Central memory CD8-positive, alpha-beta T cell (primary cell): Measurements from ENCODE around the gene PRSS2.
A peak's percentile ranks its signal among the peaks of the same experiment; 100 is the strongest.
"Not testable (repeated sequence)": the region's sequence is repeated elsewhere in the genome, so short reads cannot be mapped to it uniquely, and the experiment has no call there.

Experiments
- ATAC-seq: fragments of 150-1000 bp; cut with Tn5 transposase; replicated peaks from 2 replicates; pipeline ENCODE4 v1.10.0; 2022; ENCODE audit warnings: mild to moderate bottlenecking, moderate FRiP score, moderate number of reproducible peaks; ENCODE audit not compliant: poor library complexity, severe bottlenecking; ENCODE audit errors: extremely low read depth
- DNase-seq, 2 donors: peaks; one replicate each; pipeline ENCODE4 v3.0.0; 2021; ENCODE audit warnings: low spot score in 2 of 2
- H3K27ac Mint-ChIP-seq: one replicate; pipeline ENCODE4 v1.8.0; 2022; ENCODE audit warnings: low read depth, mild to moderate bottlenecking, moderate library complexity, mixed read lengths
- H3K27me3 Mint-ChIP-seq: one replicate; pipeline ENCODE4 v1.8.0; 2022; ENCODE audit warnings: mixed read lengths
- H3K36me3 Mint-ChIP-seq: one replicate; pipeline ENCODE4 v1.8.0; 2022; ENCODE audit warnings: mild to moderate bottlenecking, moderate library complexity, mixed read lengths; ENCODE audit not compliant: insufficient read depth
- H3K4me1 Mint-ChIP-seq: one replicate; pipeline ENCODE4 v1.8.0; 2022; ENCODE audit warnings: mixed read lengths
- H3K4me3 Mint-ChIP-seq: one replicate; pipeline ENCODE4 v1.8.0; 2022; ENCODE audit warnings: mild to moderate bottlenecking, moderate library complexity, mixed read lengths
- H3K9me3 Mint-ChIP-seq: one replicate; pipeline ENCODE4 v1.8.0; 2022; ENCODE audit warnings: mixed read lengths

PRSS2 gene

GRCh38 chr7:142767861-142768260, 2.9 kb upstream of the PRSS2 start:
- ATAC-seq (no peak), DNase-seq (no peak)
- H3K36me3 Mint-ChIP-seq = peaks cover 5% of the 10 kb centered on the region
- no peak overlapping the region for H3K27ac Mint-ChIP-seq
- H3K4me1 Mint-ChIP-seq = peaks cover 10% of the 10 kb centered on the region
- H3K9me3 Mint-ChIP-seq = no peaks in the 10 kb centered on the region
- H3K4me3 Mint-ChIP-seq = no peak overlapping the region
- no peaks in the 10 kb centered on the region for H3K27me3 Mint-ChIP-seq

- not testable (repeated sequence) for H3K27ac Mint-ChIP-seq, H3K9me3 Mint-ChIP-seq, DNase-seq, H3K36me3 Mint-ChIP-seq, ATAC-seq, H3K4me3 Mint-ChIP-seq, H3K27me3 Mint-ChIP-seq
- peaks cover 13% of the 10 kb centered on the region for H3K4me1 Mint-ChIP-seq
Measured at GRCh38 chr7:142768885-142769284, 1.9 kb upstream of the PRSS2 start.

GRCh38 chr7:142771353-142771723, 568 bp downstream of the PRSS2 start:
- H3K4me3 Mint-ChIP-seq = no peak overlapping the region
- peak; percentile 19 for ATAC-seq
- H3K27me3 Mint-ChIP-seq = no peaks in the 10 kb centered on the region
- H3K36me3 Mint-ChIP-seq = peaks cover 8% of the 10 kb centered on the region
- no peak overlapping the region for H3K27ac Mint-ChIP-seq
- peaks cover 13% of the 10 kb centered on the region for H3K4me1 Mint-ChIP-seq
- DNase-seq = no peak
- H3K9me3 Mint-ChIP-seq = no peaks in the 10 kb centered on the region

GRCh38 chr7:142772051-142772450, 1.3 kb downstream of the PRSS2 start:
- Mint-ChIP-seq H3K4me3 (no peak overlapping the region), H3K4me1 (peaks cover 13% of the 10 kb centered on the region), H3K27me3 (no peaks in the 10 kb centered on the region), H3K9me3 (no peaks in the 10 kb centered on the region), H3K36me3 (peaks cover 6% of the 10 kb centered on the region), H3K27ac (no peak overlapping the region)
- no peak for DNase-seq
- ATAC-seq = no peak

- no peak overlapping the region for H3K4me3 Mint-ChIP-seq
- ATAC-seq (no peak), DNase-seq (no peak)
- no peaks in the 10 kb centered on the region for H3K27me3 Mint-ChIP-seq
- no peak overlapping the region for H3K27ac Mint-ChIP-seq
- H3K9me3 Mint-ChIP-seq = no peaks in the 10 kb centered on the region
- peaks cover 13% of the 10 kb centered on the region for H3K4me1 Mint-ChIP-seq
- peaks cover 6% of the 10 kb centered on the region for H3K36me3 Mint-ChIP-seq
Measured at GRCh38 chr7:142772673-142773072, 1.9 kb downstream of the PRSS2 start.

- no peak overlapping the region for H3K27ac Mint-ChIP-seq
- no peak overlapping the region for H3K4me3 Mint-ChIP-seq
- no peaks in the 10 kb centered on the region for H3K27me3 Mint-ChIP-seq
- ATAC-seq = no peak
- no peaks in the 10 kb centered on the region for H3K9me3 Mint-ChIP-seq
- DNase-seq = no peak
- H3K4me1 Mint-ChIP-seq = peaks cover 13% of the 10 kb centered on the region
- peaks cover 6% of the 10 kb centered on the region for H3K36me3 Mint-ChIP-seq
Measured at GRCh38 chr7:142773230-142773629, 2.5 kb downstream of the PRSS2 start.

GRCh38 chr7:142773937-142774744, 3.4 kb downstream of the PRSS2 start:
- ATAC-seq (no peak), DNase-seq (no peak)
- Mint-ChIP-seq H3K27ac (no peak overlapping the region), H3K9me3 (no peaks in the 10 kb centered on the region), H3K27me3 (no peaks in the 10 kb centered on the region), H3K4me1 (peaks cover 13% of the 10 kb centered on the region), H3K36me3 (peaks cover 6% of the 10 kb centered on the region), H3K4me3 (no peak overlapping the region)

GRCh38 chr7:142774826-142775225, 4.1 kb downstream of the PRSS2 start:
- H3K27me3 Mint-ChIP-seq = no peaks in the 10 kb centered on the region
- H3K36me3 Mint-ChIP-seq = peaks cover 6% of the 10 kb centered on the region
- ATAC-seq = no peak
- H3K27ac Mint-ChIP-seq = no peak overlapping the region
- no peak for DNase-seq
- peaks cover 13% of the 10 kb centered on the region for H3K4me1 Mint-ChIP-seq
- H3K9me3 Mint-ChIP-seq = no peaks in the 10 kb centered on the region
- no peak overlapping the region for H3K4me3 Mint-ChIP-seq

- H3K36me3 Mint-ChIP-seq, DNase-seq, H3K4me3 Mint-ChIP-seq, ATAC-seq, H3K27me3 Mint-ChIP-seq, H3K9me3 Mint-ChIP-seq, H3K27ac Mint-ChIP-seq: not testable (repeated sequence)
- H3K4me1 Mint-ChIP-seq = peaks cover 11% of the 10 kb centered on the region
Measured at GRCh38 chr7:142775351-142776115, 4.8 kb downstream of the PRSS2 start.

GRCh38 chr7:142776206-142776844, 5.6 kb downstream of the PRSS2 start:
- peaks cover 6% of the 10 kb centered on the region for H3K36me3 Mint-ChIP-seq
- ATAC-seq = no peak
- no peak for DNase-seq
- H3K4me3 Mint-ChIP-seq = no peak overlapping the region
- H3K27me3 Mint-ChIP-seq = no peaks in the 10 kb centered on the region
- H3K27ac Mint-ChIP-seq = no peak overlapping the region
- peaks cover 4% of the 10 kb centered on the region for H3K4me1 Mint-ChIP-seq
- no peaks in the 10 kb centered on the region for H3K9me3 Mint-ChIP-seq

GRCh38 chr7:142776845-142777225, 6.1 kb downstream of the PRSS2 start:
- not testable (repeated sequence) for ATAC-seq, DNase-seq, H3K36me3 Mint-ChIP-seq, H3K4me1 Mint-ChIP-seq, H3K4me3 Mint-ChIP-seq, H3K27me3 Mint-ChIP-seq, H3K27ac Mint-ChIP-seq, H3K9me3 Mint-ChIP-seq

GRCh38 chr7:142777318-142777717, 6.5 kb downstream of the PRSS2 start:
- H3K27me3 Mint-ChIP-seq = no peaks in the 10 kb centered on the region
- H3K4me1 Mint-ChIP-seq = peaks cover 4% of the 10 kb centered on the region
- no peak overlapping the region for H3K4me3 Mint-ChIP-seq
- ATAC-seq (no peak), DNase-seq (no peak)
- H3K27ac Mint-ChIP-seq = no peak overlapping the region
- H3K9me3 Mint-ChIP-seq = no peaks in the 10 kb centered on the region
- H3K36me3 Mint-ChIP-seq = peaks cover 6% of the 10 kb centered on the region
